Hepatocyte (in vitro differentiated cells): Measurements from ENCODE around the gene PHLDA1. TPM values are rescaled to one million over a fixed set of nuclear protein-coding genes. Genes with fewer than 3 reads are reported as not detected.

ENCODE experiments used
- DNase-seq: peaks from one replicate; pipeline ENCODE4 v3.0.0-alpha.2; 2016; ENCODE audit warnings: low spot score
- H2AFZ ChIP-seq: fragments of 200-600 bp; sonication (generic); 2 replicates; pipeline ENCODE4 v1.6.0; 2016; ENCODE audit warnings: antibody characterized with exemption, mild to moderate bottlenecking
- H3K27ac ChIP-seq: fragments of 200-600 bp; sonication (generic); 2 replicates; pipeline ENCODE4 v1.5.1; 2016; ENCODE audit warnings: mild to moderate bottlenecking
- H3K27me3 ChIP-seq: fragments of 200-600 bp; sonication (generic); 2 replicates; pipeline ENCODE4 v1.6.1; 2016
- H3K36me3 ChIP-seq: fragments of 200-600 bp; sonication (generic); replicated peaks from 2 replicates; pipeline ENCODE4 v1.5.1; 2016; ENCODE audit warnings: low read depth; ENCODE audit not compliant: insufficient read depth
- H3K4me1 ChIP-seq: fragments of 200-600 bp; sonication (generic); 2 replicates; pipeline ENCODE4 v1.5.1; 2016; ENCODE audit warnings: mild to moderate bottlenecking, moderate library complexity; ENCODE audit not compliant: insufficient read depth
- H3K4me2 ChIP-seq: fragments of 200-600 bp; sonication (generic); 2 replicates; pipeline ENCODE4 v1.6.0; 2016
- H3K4me3 ChIP-seq: fragments of 200-600 bp; sonication (generic); 2 replicates; pipeline ENCODE4 v1.5.1; 2016; ENCODE audit warnings: mild to moderate bottlenecking
- H3K79me2 ChIP-seq: fragments of 200-600 bp; sonication (generic); 2 replicates; pipeline ENCODE4 v1.6.0; 2017; ENCODE audit warnings: mild to moderate bottlenecking
- H3K9me2 ChIP-seq: fragments of 200-600 bp; sonication (generic); replicated peaks from 2 replicates; pipeline ENCODE4 v1.6.0; 2017; ENCODE audit warnings: mild to moderate bottlenecking; ENCODE audit not compliant: insufficient read depth
- H3K9me3 ChIP-seq: fragments of 200-600 bp; sonication (generic); 2 replicates; pipeline ENCODE4 v1.5.1; 2016; ENCODE audit warnings: low read depth, mild to moderate bottlenecking
- H4K20me1 ChIP-seq: fragments of 200-600 bp; sonication (generic); 2 replicates; pipeline ENCODE4 v1.6.0; 2016; ENCODE audit warnings: mild to moderate bottlenecking; ENCODE audit not compliant: insufficient read depth, poor library complexity, severe bottlenecking
- CTCF ChIP-seq: fragments of 200-600 bp; sonication (generic); IDR thresholded peaks from 2 replicates; pipeline ENCODE4 v1.5.1; 2016; ENCODE audit warnings: antibody characterized with exemption, mild to moderate bottlenecking; ENCODE audit not compliant: poor library complexity
- EZH2 ChIP-seq: fragments of 200-600 bp; sonication (generic); IDR thresholded peaks from 2 replicates; pipeline ENCODE4 v1.6.1; 2016; ENCODE audit warnings: antibody characterized with exemption, mild to moderate bottlenecking, borderline replicate concordance
- EZH2phosphoT487 ChIP-seq: fragments of 200-600 bp; sonication (generic); IDR thresholded peaks from one replicate; pipeline ENCODE4 v1.6.1; 2018; ENCODE audit warnings: antibody characterized with exemption, mild to moderate bottlenecking, low read depth, moderate library complexity; ENCODE audit not compliant: unreplicated experiment, severe bottlenecking
- WGBS: methylation state at CpG from one replicate; pipeline ENCODE4 v1.1.6; 2016; ENCODE audit warnings: low lambda C conversion rate; ENCODE audit errors: missing lambda C conversion rate; 5-methylcytosine and 5-hydroxymethylcytosine counted together
- polyA plus RNA-seq: library from polyadenylated mRNA; unstranded; fragments of >200 nt; fragmentation: Nextera tagmentation; extraction: Ambion mirVana; gene quantifications from 2 replicates; pipeline ENCODE4 v1.2.1, GENCODE V29; 2016
- total RNA-seq: library from RNA; depleted of rRNA; stranded (reverse); fragments of >200 nt; gene quantifications from 2 replicates; pipeline ENCODE4 v1.2.3, GENCODE V29; 2014

Gene PHLDA1
- total and polyA plus RNA-seq, 2 experiments from 2014 or later, result 29.9 to 50.8 TPM

DNA sequence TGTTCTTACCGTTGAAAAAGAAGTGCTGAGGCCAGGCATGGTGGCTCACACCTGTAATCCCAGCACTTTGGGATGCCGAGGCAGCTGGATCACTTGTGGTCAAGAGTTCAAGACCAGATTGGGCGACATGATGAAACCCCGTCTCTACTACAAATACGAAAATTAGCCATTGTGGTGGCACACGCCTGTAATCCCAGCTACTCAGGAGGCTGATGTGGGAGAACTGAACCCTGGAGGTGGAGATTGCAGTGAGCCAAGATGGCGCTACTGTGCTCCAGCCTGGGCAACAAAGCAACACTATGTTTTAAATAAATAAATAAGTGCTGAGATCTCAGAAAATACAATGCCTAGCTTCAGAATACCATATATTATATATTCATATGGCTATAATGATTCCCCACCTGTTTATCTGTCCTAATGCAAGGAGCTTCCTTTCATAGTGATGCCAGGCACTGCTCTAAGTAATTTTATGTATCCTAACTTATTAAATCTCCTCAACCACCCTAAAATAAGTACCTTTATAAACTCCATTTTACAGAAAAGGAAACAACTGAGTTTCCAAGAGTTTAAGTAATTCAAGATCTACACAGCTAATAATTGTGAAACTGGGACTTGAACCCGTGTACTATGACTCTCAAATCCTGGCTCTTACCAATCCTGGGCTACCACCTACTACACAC is 7.3 kb downstream of the PHLDA1 start:
- WGBS, result 90% methylated on average over 8 of the region's 8 CpGs

GRCh38 chr12:76023069-76023690 is 8.4 kb downstream of the PHLDA1 start:
- Histone ChIP-seq H3K4me3 (no peak overlapping the region), H3K27ac (no peak overlapping the region), H3K4me1 (peaks cover 5% of the 10 kb centered on the region), H3K9me3 (no peaks in the 10 kb centered on the region), H3K9me2 (no peaks in the 10 kb centered on the region), H2AFZ (no peak overlapping the region), H3K36me3 (no peaks in the 10 kb centered on the region), H4K20me1 (no peaks in the 10 kb centered on the region), H3K27me3 (no peaks in the 10 kb centered on the region), H3K79me2 (peaks cover 10% of the 10 kb centered on the region), H3K4me2 (no peak overlapping the region)
- 91% methylated on average over 2 of the region's 2 CpGs for WGBS
- no peak for DNase-seq
- TF ChIP-seq EZH2 (no peak), CTCF (no peak), EZH2phosphoT487 (no peak)

More for the DNA sequence above, 7.3 kb downstream of the PHLDA1 start:
- no peak for DNase-seq
- Histone ChIP-seq H3K4me2 (no peak overlapping the region), H3K4me3 (no peak overlapping the region), H3K79me2 (peaks cover 21% of the 10 kb centered on the region), H3K4me1 (peaks cover 14% of the 10 kb centered on the region), H4K20me1 (peaks cover 5% of the 10 kb centered on the region), H2AFZ (no peak overlapping the region), H3K27ac (no peak overlapping the region), H3K9me3 (no peaks in the 10 kb centered on the region), H3K36me3 (no peaks in the 10 kb centered on the region), H3K9me2 (no peaks in the 10 kb centered on the region), H3K27me3 (no peaks in the 10 kb centered on the region)
- TF ChIP-seq EZH2phosphoT487, result no peak
- no peak for TF ChIP-seq EZH2
- no peak for TF ChIP-seq CTCF

- Histone ChIP-seq H3K4me2 (no peak overlapping the region), H3K9me3 (no peaks in the 10 kb centered on the region), H2AFZ (no peak overlapping the region), H4K20me1 (no peaks in the 10 kb centered on the region), H3K4me3 (no peak overlapping the region), H3K79me2 (peaks cover 6% of the 10 kb centered on the region), H3K4me1 (peaks cover 4% of the 10 kb centered on the region), H3K27me3 (no peaks in the 10 kb centered on the region), H3K36me3 (no peaks in the 10 kb centered on the region), H3K9me2 (no peaks in the 10 kb centered on the region), H3K27ac (no peak overlapping the region)
- no peak for DNase-seq
- TF ChIP-seq CTCF (no peak), EZH2phosphoT487 (no peak), EZH2 (no peak)
- 90% methylated on average over 3 of the region's 3 CpGs for WGBS
These were observed 9.1 kb downstream of the PHLDA1 start for GRCh38 chr12:76022506-76022905.
